Common myeloid progenitor, CD34-positive (primary cell): Measurements from ENCODE around the gene SLC27A2.

ENCODE experiments used
- CTCF ChIA-PET: fragments of 350-600 bp; sonication (Branson Sonifier 250); formaldehyde crosslinking; loops from one replicate; lab custom pipeline; 2021; ENCODE audit warnings: antibody characterized with exemption; lab: Charles Lee
- POLR2A ChIA-PET: fragments of 350-600 bp; sonication (Branson Sonifier 250); formaldehyde crosslinking; loops from one replicate; lab custom pipeline; 2021; ENCODE audit warnings: antibody characterized with exemption; lab: Charles Lee
- DNase-seq, 3 donors: peaks; one replicate each; pipeline versions ENCODE4 v3.0.0 to v3.0.0-alpha.2; 2013
- H3K27ac ChIP-seq, 2 experiments: 1 replicate in 1 of 2; 2 replicates in 1 of 2; pipeline ENCODE4 v1.7.0; 2013; ENCODE audit warnings: inconsistent platforms in 2 of 2, low read length in 2 of 2, mild to moderate bottlenecking in 2 of 2, low read depth in 1 of 2, moderate library complexity in 1 of 2; ENCODE audit not compliant: severe bottlenecking in 2 of 2, insufficient read depth in 1 of 2, poor library complexity in 1 of 2
- H3K27me3 ChIP-seq, 5 experiments: replicated peaks in 2 of 5; 1 replicate in 3 of 5; 2 replicates in 2 of 5; pipeline versions ENCODE4 v1.6.1 to v1.7.0; 2013; ENCODE audit warnings: low read length in 4 of 5, mild to moderate bottlenecking in 2 of 5, moderate library complexity in 2 of 5, inconsistent platforms in 1 of 5; ENCODE audit not compliant: insufficient read depth in 5 of 5, control insufficient read depth in 4 of 5
- H3K36me3 ChIP-seq, 4 experiments: 1 replicate in 2 of 4; 2 replicates in 2 of 4; pipeline versions ENCODE4 v1.6.1 to v1.7.0; 2013; ENCODE audit warnings: low read length in 3 of 4, control low read depth in 1 of 4, mild to moderate bottlenecking in 1 of 4; ENCODE audit not compliant: control insufficient read depth in 4 of 4, insufficient read depth in 4 of 4
- H3K4me1 ChIP-seq, 4 experiments: 1 replicate in 3 of 4; 2 replicates in 1 of 4; pipeline versions ENCODE4 v1.6.1 to v1.7.1; 2013; ENCODE audit warnings: low read length in 3 of 4, mild to moderate bottlenecking in 3 of 4, control low read depth in 1 of 4, inconsistent platforms in 1 of 4, moderate library complexity in 1 of 4; ENCODE audit not compliant: control insufficient read depth in 4 of 4, insufficient read depth in 4 of 4; ENCODE audit errors: control extremely low read depth in 1 of 4
- H3K4me3 ChIP-seq, 7 experiments: 1 replicate in 4 of 7; 2 replicates in 3 of 7; pipeline versions ENCODE4 v1.5.1 to v1.7.0; 2013; ENCODE audit warnings: mild to moderate bottlenecking in 7 of 7, low read length in 6 of 7, moderate library complexity in 6 of 7, inconsistent platforms in 2 of 7, low read depth in 2 of 7, control low read depth in 1 of 7; ENCODE audit not compliant: insufficient read depth in 4 of 7, control insufficient read depth in 1 of 7; ENCODE audit errors: extremely low read depth in 1 of 7
- H3K9me3 ChIP-seq, 5 experiments: 1 replicate in 4 of 5; 2 replicates in 1 of 5; pipeline versions ENCODE4 v1.6.1 to v1.7.1; 2013; ENCODE audit warnings: low read length in 4 of 5, mild to moderate bottlenecking in 2 of 5, inconsistent platforms in 1 of 5, low read depth in 1 of 5, moderate library complexity in 1 of 5; ENCODE audit not compliant: control insufficient read depth in 4 of 5, insufficient read depth in 2 of 5; ENCODE audit errors: control extremely low read depth in 1 of 5
- WGBS: methylation state at CpG from one replicate; pipeline ENCODE4 v1.1.5; 2013; ENCODE audit not compliant: insufficient coverage; 5-methylcytosine and 5-hydroxymethylcytosine counted together

Gene SLC27A2

DNA sequence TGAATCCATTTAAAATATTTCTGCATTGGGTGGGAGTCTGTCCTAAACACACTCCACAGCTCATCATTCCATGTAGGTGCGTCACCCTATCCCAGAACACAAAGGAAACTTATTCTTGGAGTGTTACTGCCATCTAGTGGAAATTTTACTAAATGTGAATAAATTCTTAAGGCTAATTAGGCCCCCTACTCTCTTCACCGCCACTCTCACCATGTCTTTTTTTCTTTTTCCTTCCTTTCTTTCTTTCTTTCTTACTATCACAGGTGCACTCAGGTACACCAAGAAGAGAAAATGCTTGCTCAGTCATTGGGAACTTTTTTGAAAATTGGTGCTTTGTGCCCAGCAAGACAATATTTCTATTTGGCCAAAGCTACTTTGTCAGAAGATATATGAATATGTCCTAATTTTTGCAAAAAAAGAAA lies 36.5 kb upstream of the SLC27A2 start:
- peak; percentile 48 to 65 (median 65) for DNase-seq
- H3K36me3 ChIP-seq: no peaks in the 10 kb centered on the region
- H3K4me3 ChIP-seq: no peak overlapping the region
- no CpG with 5 or more reads among the region's 2 CpGs for WGBS
- ChIA-PET CTCF (interaction anchor here (0.6 to 1.6 kb wide), 18 partner anchors 9 to 1809 kb away, joined by 3 to 6 read pairs (median 4); partner anchors contain the start of gene FGF7), POLR2A (no interaction called here)
- H3K4me1 ChIP-seq: peaks cover 9 to 47% (median 22%) of the 10 kb centered on the region in 4 experiments
- no peaks in the 10 kb centered on the region for H3K27me3 ChIP-seq
- H3K9me3 ChIP-seq: no peaks in the 10 kb centered on the region
- peak overlapping the region in 1 of 2 experiments; percentile 21 for H3K27ac ChIP-seq

DNA sequence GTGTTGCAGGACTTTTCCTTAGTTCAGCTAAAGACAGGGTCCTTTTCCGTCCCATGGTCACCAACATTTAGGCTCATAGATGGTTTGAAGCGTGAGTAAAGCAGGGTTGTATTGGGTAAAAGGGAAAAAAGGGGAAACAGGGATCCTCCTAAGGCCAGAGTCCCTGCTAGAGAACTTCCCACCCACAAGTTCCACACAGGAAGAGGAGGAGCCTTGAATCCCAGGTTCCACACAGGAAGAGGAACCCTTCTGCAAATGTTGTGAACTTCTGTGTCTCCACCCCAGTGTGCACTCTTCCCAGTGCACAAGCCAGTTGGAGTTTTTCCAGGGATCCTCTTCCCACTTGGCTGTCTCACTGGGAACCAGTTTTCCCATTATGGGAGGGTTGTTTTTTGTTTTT lies 35.4 kb upstream of the SLC27A2 start:
- Histone ChIP-seq H3K4me3 (no peak overlapping the region), H3K36me3 (no peaks in the 10 kb centered on the region), H3K27ac (no peak overlapping the region), H3K27me3 (no peaks in the 10 kb centered on the region), H3K9me3 (no peaks in the 10 kb centered on the region), H3K4me1 (peaks cover 3 to 40% (median 14%) of the 10 kb centered on the region in 4 experiments)
- 100% methylated on average over 1 of the region's 2 CpGs for WGBS
- ChIA-PET CTCF (interaction anchor here (1.0 to 1.2 kb wide), 2 partner anchors 10 to 144 kb away, joined by 3 read pairs; no protein-coding TSS in a partner anchor), POLR2A (no interaction called here)
- DNase-seq: no peak

DNA sequence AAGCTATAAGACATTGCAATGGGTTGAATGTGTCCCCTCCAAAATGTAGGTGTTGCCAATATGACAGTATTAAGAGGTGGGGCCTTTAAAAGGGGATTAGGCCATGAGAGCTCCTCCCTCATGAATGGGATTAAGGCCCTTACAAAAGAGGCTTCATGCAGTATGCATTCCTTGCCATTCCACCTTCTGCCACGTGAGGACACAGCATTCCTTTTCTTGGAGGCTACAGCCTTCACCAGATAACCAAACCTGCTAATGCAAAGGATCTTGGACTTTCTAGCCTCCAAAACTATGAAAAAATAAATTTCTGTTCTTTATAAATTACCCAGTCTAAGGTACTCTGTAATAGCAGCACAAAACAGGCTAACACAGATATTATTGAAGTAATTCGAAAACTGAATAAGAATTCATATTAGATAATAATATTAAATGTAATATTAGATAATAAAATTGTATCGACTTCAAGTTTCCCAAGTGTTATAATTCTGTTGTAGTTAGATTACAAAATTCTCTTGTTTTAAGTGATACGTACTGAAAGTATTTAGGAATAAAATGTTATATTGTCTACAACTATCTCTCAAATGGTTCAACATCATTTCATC lies 33.5 kb upstream of the SLC27A2 start:
- H3K4me1 ChIP-seq: peaks cover 3 to 21% (median 7%) of the 10 kb centered on the region in 4 experiments
- H3K27ac ChIP-seq: no peak overlapping the region
- no peaks in the 10 kb centered on the region for H3K36me3 ChIP-seq
- H3K9me3 ChIP-seq: no peaks in the 10 kb centered on the region
- H3K27me3 ChIP-seq: no peaks in the 10 kb centered on the region
- DNase-seq: no peak
- POLR2A ChIA-PET: no interaction called here
- H3K4me3 ChIP-seq: no peak overlapping the region
- WGBS: 33% methylated on average over 1 of the region's 4 CpGs
- CTCF ChIA-PET: interaction anchor here (1.2 to 1.8 kb wide), 5 partner anchors 8 to 167 kb away, joined by 3 to 5 read pairs (median 5); partner anchors contain the start of gene SLC27A2

DNA sequence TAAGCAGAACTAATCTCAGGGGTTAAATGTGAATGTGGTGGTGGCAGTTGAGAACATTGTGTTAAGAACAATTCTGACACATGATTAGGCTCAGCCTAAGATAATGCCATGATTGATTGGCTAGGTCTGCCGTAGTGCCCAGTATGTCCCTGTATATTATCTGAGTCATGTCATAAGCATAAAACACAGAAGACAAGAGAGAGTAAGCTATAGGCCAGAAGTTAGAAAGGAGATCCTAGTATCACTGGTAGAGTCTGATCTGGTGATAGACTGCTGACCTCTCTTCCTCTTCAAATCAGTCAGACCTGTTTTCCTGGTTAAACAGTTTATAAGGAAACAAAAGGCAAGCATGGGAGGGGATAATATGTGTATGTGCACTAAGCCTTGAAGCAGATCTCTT lies 32.9 kb upstream of the SLC27A2 start:
- ChIA-PET POLR2A (no interaction called here), CTCF (interaction anchor here (1.2 to 1.7 kb wide), 4 partner anchors 12 to 167 kb away, joined by 3 to 5 read pairs (median 4); partner anchors contain the start of gene SLC27A2)
- Histone ChIP-seq H3K4me1 (peaks cover 3 to 16% (median 5%) of the 10 kb centered on the region in 4 experiments), H3K36me3 (no peaks in the 10 kb centered on the region), H3K27ac (no peak overlapping the region), H3K27me3 (no peaks in the 10 kb centered on the region), H3K9me3 (no peaks in the 10 kb centered on the region), H3K4me3 (no peak overlapping the region)
- WGBS: 67% methylated on average over 1 of the region's 1 CpG
- DNase-seq: no peak

DNA sequence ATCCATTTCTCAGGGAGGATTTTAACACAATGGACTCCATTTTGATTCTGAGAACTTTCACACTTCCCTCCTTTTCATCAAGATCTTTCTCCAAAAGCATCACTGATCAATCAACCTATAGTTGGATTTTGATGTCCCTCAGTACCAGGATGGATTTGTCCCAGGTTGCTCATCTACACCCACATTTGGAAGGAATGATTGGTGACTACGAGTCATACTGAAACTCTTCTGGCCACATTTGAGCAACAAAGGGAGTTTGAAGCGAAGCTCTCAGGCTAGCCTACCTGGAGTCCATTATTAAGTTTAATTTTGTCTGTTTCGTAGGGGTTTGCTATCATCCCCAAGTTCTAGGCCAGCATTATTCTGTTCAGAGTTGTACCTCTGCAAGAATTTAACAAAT lies 31.6 kb upstream of the SLC27A2 start:
- WGBS: 92% methylated on average over 2 of the region's 3 CpGs
- H3K36me3 ChIP-seq: no peaks in the 10 kb centered on the region
- ChIA-PET CTCF (no interaction called here), POLR2A (no interaction called here)
- DNase-seq: no peak
- no peaks in the 10 kb centered on the region for H3K27me3 ChIP-seq
- peaks cover 0 to 2% (median 0%) of the 10 kb centered on the region in 5 experiments for H3K9me3 ChIP-seq
- no peak overlapping the region for H3K27ac ChIP-seq
- H3K4me1 ChIP-seq: peaks cover 3 to 13% (median 5%) of the 10 kb centered on the region in 4 experiments
- H3K4me3 ChIP-seq: no peak overlapping the region

DNA sequence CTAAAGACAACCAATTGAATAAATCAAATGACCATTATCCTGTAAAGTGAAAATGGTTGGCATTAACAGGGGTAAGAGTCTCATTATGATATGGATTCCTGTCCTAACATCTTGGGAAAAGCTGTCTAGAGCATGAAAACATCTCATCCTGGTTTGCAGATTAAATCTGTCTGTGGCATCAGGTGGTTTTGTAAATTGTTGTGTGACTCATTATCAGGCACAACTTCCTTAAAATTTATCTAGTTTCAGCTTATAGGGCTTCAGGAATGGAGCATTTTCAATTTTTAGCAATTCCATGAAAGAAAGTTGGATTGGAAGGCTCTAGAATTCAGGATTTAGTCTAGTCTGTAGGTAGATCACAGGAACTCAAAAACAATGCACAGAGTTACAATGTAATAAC lies 31.1 kb upstream of the SLC27A2 start:
- H3K36me3 ChIP-seq: no peaks in the 10 kb centered on the region
- no peaks in the 10 kb centered on the region for H3K27me3 ChIP-seq
- POLR2A ChIA-PET: no interaction called here
- H3K9me3 ChIP-seq: peaks cover 0 to 2% (median 0%) of the 10 kb centered on the region in 5 experiments
- CTCF ChIA-PET: no interaction called here
- no peak overlapping the region for H3K27ac ChIP-seq
- no peak overlapping the region for H3K4me3 ChIP-seq
- H3K4me1 ChIP-seq: peaks cover 3 to 10% (median 5%) of the 10 kb centered on the region in 4 experiments
- no peak for DNase-seq

DNA sequence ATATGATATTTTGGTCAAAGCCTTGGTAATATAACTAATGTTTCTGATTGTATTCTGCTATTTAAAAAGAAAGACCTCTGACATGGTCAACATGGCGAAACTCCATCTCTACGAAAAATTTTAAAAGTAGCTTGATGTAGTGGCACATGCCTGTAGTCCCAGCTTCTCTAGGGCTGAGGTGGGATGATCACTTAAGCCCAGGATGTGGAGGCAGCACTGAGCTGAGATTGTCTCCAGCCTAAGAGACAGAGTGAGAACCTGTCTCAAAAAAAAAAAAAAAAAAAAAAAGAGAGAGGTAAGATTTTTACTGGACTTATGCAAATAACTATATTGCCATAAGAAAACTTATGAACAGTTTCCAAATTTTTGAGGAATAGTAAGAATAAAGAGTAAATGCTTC lies 30.5 kb upstream of the SLC27A2 start:
- no peaks in the 10 kb centered on the region for H3K27me3 ChIP-seq
- 100% methylated on average over 2 of the region's 2 CpGs for WGBS
- no peak overlapping the region for H3K27ac ChIP-seq
- ChIA-PET POLR2A (no interaction called here), CTCF (interaction anchor here (0.7 kb wide), 1 partner anchor 166 kb away, joined by 3 read pairs; no protein-coding TSS in a partner anchor)
- H3K4me1 ChIP-seq: peaks cover under 1 to 7% (median 4%) of the 10 kb centered on the region in 4 experiments
- H3K4me3 ChIP-seq: no peak overlapping the region
- peaks cover 0 to 6% (median 0%) of the 10 kb centered on the region in 5 experiments for H3K9me3 ChIP-seq
- no peak for DNase-seq
- H3K36me3 ChIP-seq: no peaks in the 10 kb centered on the region
